HepG2 (cell line): ENCODE data around the gene ENDOG. TPM values are rescaled to one million over a fixed set of nuclear protein-coding genes. Genes with fewer than 3 reads are reported as not detected.

Experiments
- CREB3 ChIP-seq: sonication (generic); formaldehyde crosslinking; IDR thresholded peaks from 2 replicates; pipeline ENCODE4 v1.5.0; 2020; ENCODE audit warnings: missing genetic modification reagents
- HMG20A ChIP-seq: IDR thresholded peaks from 2 replicates; pipeline ENCODE4 v1.6.1; 2016; ENCODE audit warnings: borderline replicate concordance
- ISX ChIP-seq: sonication (generic); formaldehyde crosslinking; conservative IDR thresholded peaks from 2 replicates; pipeline ENCODE4 v1.5.0; 2020; ENCODE audit warnings: missing genetic modification reagents
- NAIF1 ChIP-seq: sonication (generic); formaldehyde crosslinking; IDR thresholded peaks from 2 replicates; pipeline ENCODE4 v1.5.0; 2020; ENCODE audit warnings: mild to moderate bottlenecking, missing genetic modification reagents, borderline replicate concordance
- NFAT5 ChIP-seq: sonication (generic); formaldehyde crosslinking; IDR thresholded peaks from 2 replicates; pipeline ENCODE4 v1.4.0; 2020; ENCODE audit warnings: missing genetic modification reagents
- NFKB2 ChIP-seq: sonication (generic); formaldehyde crosslinking; IDR thresholded peaks from 2 replicates; pipeline ENCODE4 v1.4.0; 2020; ENCODE audit warnings: missing genetic modification reagents, borderline replicate concordance
- NR3C1 ChIP-seq: sonication (generic); formaldehyde crosslinking; IDR thresholded peaks from 2 replicates; pipeline ENCODE4 v1.4.0; 2020; ENCODE audit warnings: missing genetic modification reagents
- RBM39 ChIP-seq: fragments of 200-400 bp; formaldehyde crosslinking; IDR thresholded peaks from one replicate; pipeline ENCODE4 v1.6.1; 2018; ENCODE audit warnings: antibody characterized with exemption, mild to moderate bottlenecking, low read depth, low read length; ENCODE audit not compliant: poor library complexity, severe bottlenecking
- XRCC5 ChIP-seq: fragments of 200-400 bp; formaldehyde crosslinking; optimal IDR thresholded peaks from 2 replicates; pipeline ENCODE3; 2017; ENCODE audit warnings: mild to moderate bottlenecking, low read length
- ZBTB33 ChIP-seq: sonication (generic); formaldehyde crosslinking; IDR thresholded peaks from 2 replicates; pipeline ENCODE4 v1.4.0; 2020; ENCODE audit warnings: missing genetic modification reagents
- ZBTB42 ChIP-seq: sonication (generic); formaldehyde crosslinking; IDR thresholded peaks from 2 replicates; pipeline ENCODE4 v1.5.0; 2020; ENCODE audit warnings: mild to moderate bottlenecking, missing genetic modification reagents
- ZNF143 ChIP-seq: sonication (generic); formaldehyde crosslinking; IDR thresholded peaks from 2 replicates; pipeline ENCODE4 v1.4.0; 2020; ENCODE audit warnings: missing genetic modification reagents
- ZNF20 ChIP-seq: sonication (generic); formaldehyde crosslinking; IDR thresholded peaks from 2 replicates; pipeline ENCODE4 v1.4.0; 2020; ENCODE audit warnings: mild to moderate bottlenecking, moderate library complexity, missing genetic modification reagents
- ZNF609 ChIP-seq: sonication (generic); formaldehyde crosslinking; IDR thresholded peaks from 2 replicates; pipeline ENCODE4 v1.4.0; 2020; ENCODE audit warnings: mild to moderate bottlenecking, missing genetic modification reagents, borderline replicate concordance
- ZNF878 ChIP-seq: sonication (generic); formaldehyde crosslinking; IDR thresholded peaks from 2 replicates; pipeline ENCODE4 v1.8.1; 2023; ENCODE audit warnings: mild to moderate bottlenecking, missing genetic modification reagents, moderate library complexity
- polyA plus RNA-seq, 8 experiments: library from polyadenylated mRNA; depleted of rRNA in 3 of 8; stranded (reverse) in 7 of 8; unstranded in 1 of 8; fragments of >200 nt; fragmentation: Illumina TruSeq in 4 of 8; extraction: Trizol in 4 of 8; gene quantifications; 2 replicates each; pipeline versions ENCODE4 v1.2.1 to v1.2.3, GENCODE V29; 2011 to 2016; ENCODE audit warnings: low read depth in 4 of 8, missing spikeins in 1 of 8, mixed read lengths in 1 of 8; ENCODE audit not compliant: insufficient read depth in 1 of 8
- total RNA-seq, 5 experiments: library from RNA; depleted of rRNA; stranded (reverse); fragments of >200 nt; fragmentation: Illumina TruSeq; extraction: Trizol; gene quantifications; 2 replicates each; pipeline ENCODE4 v1.2.3, GENCODE V29; 2016; ENCODE audit warnings: low read depth in 1 of 5

The ENDOG gene
- total and polyA plus RNA-seq, 2 of the 13 experiments (the other 11 are each of a cell fraction or from before 2014, with no cell fraction given) = 26.3 to 28.8 TPM

GRCh38 chr9:128771745-128772519 lies 46.4 kb upstream of the ENDOG start, which contains the start of gene ZER1 (continued):
- TF ChIP-seq ISX (CRISPR knock-in tag) (no peak), ZNF609 (no peak; the same call in 1 of the 2 replicates), NFAT5 (no peak; the same call in 1 of the 2 replicates), NR3C1 (CRISPR knock-in tag) (no peak), ZNF20 (CRISPR knock-in tag) (no peak; the same call in 1 of the 2 replicates), ZBTB42 (CRISPR knock-in tag) (no peak), NAIF1 (0 out of 2 replicates have a peak, but pooled peaks have one; percentile 47), RBM39 (no peak), XRCC5 (peak; percentile 91), HMG20A (CRISPR knock-in tag) (no peak), ZBTB33 (CRISPR knock-in tag) (0 out of 2 replicates have a peak, but pooled peaks have one; percentile 66), NFKB2 (CRISPR knock-in tag) (peak; percentile 56; the same call in 1 of the 2 replicates), CREB3 (CRISPR knock-in tag) (0 out of 2 replicates have a peak, but pooled peaks have one; percentile 51), ZNF878 (peak; percentile 83; the same call in 1 of the 2 replicates), ZNF143 (CRISPR knock-in tag) (peak; percentile 45; the same call in 1 of the 2 replicates)
